HG03575 (cell line): ENCODE results near the gene CHST9.

ENCODE experiments used
- ATAC-seq: cut with Tn5 transposase; IDR thresholded peaks from one replicate; pipeline ENCODE4 v1.9.1; 2021; ENCODE audit not compliant: unreplicated experiment, insufficient number of reproducible peaks, low FRiP score; ENCODE audit errors: extremely low read depth

The CHST9 gene

DNA sequence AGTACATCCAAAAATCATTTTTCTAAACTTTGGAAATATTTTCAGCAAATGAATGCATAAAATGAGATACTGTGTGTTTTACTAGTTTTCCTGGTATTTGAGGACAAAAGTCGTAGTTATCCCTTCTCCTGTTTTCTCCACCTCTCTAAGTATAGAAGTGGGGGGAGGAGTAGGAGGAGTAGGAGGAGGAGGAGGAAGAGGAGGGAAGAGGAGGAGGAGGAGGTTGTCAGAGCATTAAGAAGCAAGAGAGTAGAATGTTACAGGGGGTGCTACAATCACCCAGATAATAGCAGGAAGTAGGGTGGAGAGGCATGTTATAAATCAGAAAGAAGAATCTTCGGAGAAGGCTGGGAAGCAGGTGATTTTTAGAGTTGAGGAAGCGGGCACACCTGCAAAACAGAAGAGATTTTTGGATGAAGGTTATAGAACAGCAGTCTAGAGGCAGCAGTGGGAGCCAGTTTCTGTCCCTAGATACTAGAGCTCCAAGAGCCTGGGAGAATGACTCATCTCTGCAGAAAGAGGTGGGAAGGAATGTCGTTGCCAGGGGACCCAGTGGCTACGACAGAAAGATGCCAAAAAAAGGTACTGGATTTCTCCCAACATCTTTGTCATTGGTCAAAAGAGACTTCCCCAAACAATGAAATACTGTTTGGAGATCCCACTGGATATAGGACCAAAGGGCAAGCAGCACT is 275.4 kb downstream of the CHST9 start:
- no peak for ATAC-seq

- ATAC-seq, result no peak
Observed at GRCh38 chr18:26908906-26909305, 276.2 kb downstream of the CHST9 start.

GRCh38 chr18:26902291-26902690 is 282.8 kb downstream of the CHST9 start:
- no peak for ATAC-seq

- ATAC-seq, result no peak
Observed at GRCh38 chr18:26901020-26901419, 284.1 kb downstream of the CHST9 start.

DNA sequence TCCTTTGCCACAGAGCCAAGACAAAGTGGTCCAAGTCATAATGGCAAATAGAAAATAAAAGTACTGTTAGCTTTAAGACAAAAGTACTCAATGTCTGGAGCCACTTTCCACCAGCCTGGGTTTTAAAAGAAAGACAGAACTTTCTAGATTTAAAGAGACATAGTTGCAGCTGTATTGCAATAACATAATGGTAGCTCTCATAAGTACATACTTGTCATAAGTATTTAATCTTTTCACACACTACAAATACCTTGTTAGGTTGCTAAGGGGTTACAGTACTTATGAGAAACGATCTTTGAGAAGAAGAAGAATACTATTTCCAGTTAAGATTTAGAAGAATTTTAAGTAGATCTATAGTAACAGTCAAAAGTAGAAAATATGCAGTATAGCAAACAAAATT is 290.7 kb downstream of the CHST9 start:
- no peak for ATAC-seq

DNA sequence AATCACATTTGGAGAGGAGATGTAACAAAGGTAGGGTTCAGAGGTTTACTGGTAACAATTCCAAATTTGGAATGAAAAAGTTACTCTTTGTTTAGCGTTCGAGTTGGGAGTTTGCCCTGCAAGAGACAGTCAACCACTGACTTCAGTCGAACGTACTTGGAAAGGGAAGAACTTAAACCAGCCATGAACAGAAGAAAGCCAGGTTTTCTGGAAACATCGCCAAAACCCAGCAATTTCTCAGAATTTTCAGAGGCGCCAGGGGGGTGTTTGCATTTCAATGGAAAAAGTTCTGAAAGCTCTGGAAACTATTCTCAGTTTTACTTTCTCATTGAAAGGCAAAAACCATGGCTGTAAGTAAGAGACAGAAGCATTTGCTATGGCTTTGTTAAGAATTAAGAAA is 291.1 kb downstream of the CHST9 start:
- no peak for ATAC-seq

GRCh38 chr18:26888259-26888658 is 296.8 kb downstream of the CHST9 start:
- no peak for ATAC-seq

GRCh38 chr18:26875040-26875654 is 310.0 kb downstream of the CHST9 start:
- ATAC-seq, result no peak

GRCh38 chr18:26874283-26874682 is 310.8 kb downstream of the CHST9 start:
- no peak for ATAC-seq

DNA sequence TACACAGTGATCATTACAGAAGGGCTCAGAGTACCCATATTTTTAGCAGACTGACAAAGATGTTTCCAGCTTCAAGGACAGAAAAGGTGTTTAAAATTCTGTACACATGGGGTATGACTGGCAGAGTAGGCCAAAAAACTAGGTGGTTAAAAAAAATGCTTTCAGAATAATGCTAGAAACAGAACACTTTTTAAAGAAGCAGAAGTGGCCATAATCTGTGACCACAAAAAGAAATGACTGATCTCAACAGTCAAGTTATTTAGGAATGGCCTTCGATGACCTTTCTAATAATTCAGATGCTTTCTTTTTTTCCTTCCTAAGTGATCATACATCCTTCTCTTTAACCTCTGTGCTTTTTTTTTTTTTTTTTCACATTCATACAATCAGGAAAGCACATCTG is 315.5 kb downstream of the CHST9 start:
- no peak for ATAC-seq

GRCh38 chr18:26868968-26869586 is 316.0 kb downstream of the CHST9 start:
- ATAC-seq, result no peak

DNA sequence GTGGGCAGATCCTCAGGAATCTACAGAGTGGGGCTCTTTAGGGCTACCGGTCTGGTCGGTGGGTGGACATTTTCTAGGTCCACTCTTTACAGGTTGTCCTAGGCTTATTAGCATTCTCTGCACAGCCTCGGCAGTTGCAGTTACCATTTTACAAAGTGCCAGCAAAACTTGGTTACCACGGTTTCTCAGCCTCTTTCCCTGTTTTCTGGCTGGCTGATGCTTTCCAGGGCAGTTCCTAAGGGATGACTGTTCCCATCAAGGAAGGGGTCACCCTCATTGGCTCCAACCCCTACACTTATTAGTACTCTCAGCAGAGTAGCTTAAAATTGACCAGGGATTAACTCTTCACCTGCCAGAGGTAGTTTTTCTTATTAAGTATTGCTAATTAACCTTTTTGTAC is 317.6 kb downstream of the CHST9 start:
- ATAC-seq, result no peak

DNA sequence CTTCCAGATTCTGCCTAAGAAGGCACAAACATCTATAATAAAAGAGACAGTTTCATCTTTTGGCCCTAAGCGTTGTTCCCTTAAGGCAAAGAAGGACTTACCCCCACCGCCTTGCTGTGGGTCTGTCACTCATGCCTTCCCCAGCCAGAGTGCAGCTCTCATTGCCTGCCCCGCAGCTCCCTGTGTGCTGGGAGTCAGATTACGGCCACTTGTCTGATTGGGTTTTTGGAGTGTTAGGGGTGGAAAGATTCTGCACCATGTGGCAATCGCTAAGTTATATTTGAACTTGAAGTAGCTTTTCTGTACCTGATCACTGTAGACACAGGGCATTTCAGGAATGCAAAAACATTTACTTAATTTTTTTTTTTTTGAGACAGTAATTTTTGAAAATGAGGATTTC is 319.6 kb downstream of the CHST9 start, which contains the start of gene AQP4:
Gene AQP4, minus strand, starts transcription at position 151 of the 400 bp plus-strand sequence. Its CDS starts 18 bp downstream, at position 133.
- ATAC-seq, result no peak

DNA sequence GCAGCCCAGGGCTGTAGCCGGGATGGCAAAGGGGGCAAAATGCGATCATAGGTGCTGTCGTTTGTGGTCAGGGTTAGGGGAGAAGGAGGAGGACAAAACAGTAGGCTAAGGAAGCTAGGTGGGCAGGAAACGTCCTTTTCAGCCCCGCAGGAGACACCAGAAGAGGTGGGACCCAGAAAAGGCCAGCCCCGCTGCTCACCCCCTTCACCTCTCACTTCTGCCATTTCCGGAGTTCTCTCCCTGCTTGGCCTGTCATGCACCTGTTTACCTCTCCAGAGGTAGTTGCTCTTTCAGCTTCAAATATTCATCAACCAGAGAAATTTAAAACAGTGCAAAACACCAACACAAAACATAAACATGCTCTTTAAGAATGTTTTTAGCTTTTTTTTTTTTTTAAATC is 320.4 kb downstream of the CHST9 start:
- ATAC-seq, result no peak

- ATAC-seq, result no peak
Observed at GRCh38 chr18:26863921-26864497, 321.1 kb downstream of the CHST9 start.

- ATAC-seq, result no peak
Observed at GRCh38 chr18:26863122-26863879, 321.8 kb downstream of the CHST9 start.

GRCh38 chr18:26862084-26862483 is 323.0 kb downstream of the CHST9 start:
- ATAC-seq, result no peak
